Right lobe of liver (tissue), 6 donors: ENCODE data around the gene UBE2G1. TPM values are rescaled to one million over a fixed set of nuclear protein-coding genes. Genes with fewer than 3 reads are reported as not detected.
A peak's percentile ranks its signal among the peaks of the same experiment; 100 is the strongest.

Experiments
- ATAC-seq, 4 donors: fragments of 200-7000 bp; cut with Tn5 transposase; one replicate each; pipeline ENCODE4 v1.9.1; 2020; ENCODE audit warnings: mild to moderate bottlenecking in 4 of 4, moderate library complexity in 4 of 4
- DNase-seq, 3 donors: peaks; one replicate each; pipeline ENCODE4 v3.0.0-alpha.2; 2020
- H3K27ac ChIP-seq, 3 donors: fragments of 200-600 bp; one replicate each; pipeline ENCODE4 v1.8.0; 2022
- H3K27me3 ChIP-seq, 2 donors: fragments of 200-600 bp; one replicate each; pipeline ENCODE4 v1.8.0; 2022
- H3K36me3 ChIP-seq, 4 donors: fragments of 200-600 bp; sonication (generic) in 1 of 4; one replicate each; pipeline versions ENCODE4 v1.5.1 to v1.8.0; 2017 to 2022; ENCODE audit warnings: control low read depth in 1 of 4
- H3K4me1 ChIP-seq, 4 donors: fragments of 200-600 bp; sonication (generic) in 1 of 4; one replicate each; pipeline versions ENCODE4 v1.5.1 to v1.8.0; 2017 to 2022; ENCODE audit warnings: control low read depth in 1 of 4
- H3K4me3 ChIP-seq, 3 donors: fragments of 200-600 bp; one replicate each; pipeline ENCODE4 v1.8.0; 2022
- H3K9me3 ChIP-seq, 4 donors: fragments of 200-600 bp; sonication (generic) in 1 of 4; one replicate each; pipeline versions ENCODE4 v1.5.1 to v1.8.0; 2017 to 2022; ENCODE audit warnings: control low read depth in 1 of 4
- CTCF ChIP-seq, 4 donors: fragments of 200-600 bp in 3 of 4; fragments of 450-650 bp in 1 of 4; IDR thresholded peaks; one replicate each; pipeline versions ENCODE4 v1.5.1 to v1.8.0; 2016 to 2022; ENCODE audit warnings: antibody characterized with exemption in 4 of 4, mild to moderate bottlenecking in 2 of 4
- POLR2A ChIP-seq: fragments of 450-650 bp; IDR thresholded peaks from one replicate; pipeline ENCODE4 v1.6.1; 2017; ENCODE audit warnings: antibody characterized with exemption, mild to moderate bottlenecking
- WGBS: methylation state at CpG from one replicate; pipeline ENCODE4 v1.1.6; 2018; ENCODE audit warnings: low coverage, low lambda C conversion rate; ENCODE audit not compliant: insufficient coverage; ENCODE audit errors: missing lambda C conversion rate; 5-methylcytosine and 5-hydroxymethylcytosine counted together
- intact Hi-C, 2 donors: fragments of 100-400 bp; cut with DNase I; formaldehyde crosslinking; loops; one replicate each; pipeline versions ENCODE4 v1.11.2 to v1.14.1; 2022
- total RNA-seq, 6 experiments: library from RNA; depleted of rRNA in 2 of 6; stranded (reverse); fragments of >200 nt in 2 of 6; fragmentation: NEBNext Ultra II Directional in 3 of 6; extraction: Animal tissue kit (Norgen Biotek cat#: 25700) in 3 of 6; gene quantifications; one replicate each; pipeline versions ENCODE4 v1.1.0 to v1.2.4, GENCODE V29; 2016 to 2023
- donor health status: DM: no; HTN: yes; CAD: no.
- donor health status: DM: no; HTN: no; CAD: no.
- donor health status: DM: no; HTN: no; CAD: no.
- donor health status: DM: no; HTN: yes; CAD: no.
- donor health status: DM: no; HTN: yes; CAD: no.

The UBE2G1 gene
- total RNA-seq, 6 experiments from 2014 or later: 30.3 to 45.5 (median 38.8) TPM

GRCh38 chr17:4233668-4234258 is 132.7 kb downstream of the UBE2G1 start:
- Histone ChIP-seq H3K4me3 (no peak overlapping the region), H3K36me3 (peaks cover 0 to 22% (median 2%) of the 10 kb centered on the region in 4 donors), H3K4me1 (peaks cover 0 to 37% (median 0%) of the 10 kb centered on the region in 4 donors), H3K27ac (no peak overlapping the region), H3K9me3 (no peaks in the 10 kb centered on the region), H3K27me3 (no peaks in the 10 kb centered on the region)
- DNase-seq (no peak), ATAC-seq (no peak)
- WGBS: 90% methylated on average over 7 of the region's 7 CpGs
- intact Hi-C loops: no loop called here
- no peak for TF ChIP-seq POLR2A
- no peak for TF ChIP-seq CTCF (IDR thresholded peaks at IDR 0.05)

- no peak for DNase-seq
- ATAC-seq: no peak
- intact Hi-C loops: no loop called here
- H3K27me3 ChIP-seq: no peaks in the 10 kb centered on the region
- 51% methylated on average over 4 of the region's 4 CpGs for WGBS
- no peak overlapping the region for H3K27ac ChIP-seq
- peaks cover 0 to 37% (median 0%) of the 10 kb centered on the region in 4 donors for H3K4me1 ChIP-seq
- H3K4me3 ChIP-seq: no peak overlapping the region
- TF ChIP-seq CTCF (IDR thresholded peaks at IDR 0.05): no peak
- TF ChIP-seq POLR2A: no peak
- H3K9me3 ChIP-seq: no peaks in the 10 kb centered on the region
- H3K36me3 ChIP-seq: peaks cover 0 to 16% (median 2%) of the 10 kb centered on the region in 4 donors
These were observed 134.2 kb downstream of the UBE2G1 start for GRCh38 chr17:4232168-4232813.

GRCh38 chr17:4229627-4230541 is 136.6 kb downstream of the UBE2G1 start:
- Histone ChIP-seq H3K4me1 (peaks cover 0 to 24% (median 0%) of the 10 kb centered on the region in 4 donors), H3K9me3 (no peaks in the 10 kb centered on the region), H3K36me3 (peaks cover 0 to 15% (median 2%) of the 10 kb centered on the region in 4 donors), H3K27me3 (no peaks in the 10 kb centered on the region), H3K4me3 (no peak overlapping the region), H3K27ac (peak overlapping the region in 2 of 3 donors; percentile 12 to 25)
- 66% methylated on average over 8 of the region's 8 CpGs for WGBS
- no peak for TF ChIP-seq CTCF (IDR thresholded peaks at IDR 0.05)
- no peak for TF ChIP-seq POLR2A
- intact Hi-C loops: no loop called here
- no peak for DNase-seq
- ATAC-seq: peak; percentile 70 to 93 (median 84)

GRCh38 chr17:4221899-4222659 is 144.4 kb downstream of the UBE2G1 start:
- Histone ChIP-seq H3K9me3 (no peaks in the 10 kb centered on the region), H3K4me1 (peaks cover 0 to 24% (median 14%) of the 10 kb centered on the region in 4 donors), H3K4me3 (no peak overlapping the region), H3K36me3 (no peaks in the 10 kb centered on the region), H3K27me3 (no peaks in the 10 kb centered on the region), H3K27ac (peak overlapping the region; percentile 24 to 82 (median 69))
- intact Hi-C loops: no loop called here
- 77% methylated on average over 12 of the region's 47 CpGs for WGBS
- DNase-seq: peak in 1 of 3 donors; percentile 77
- ATAC-seq: peak; percentile 37 to 60 (median 50)
- no peak for TF ChIP-seq CTCF (IDR thresholded peaks at IDR 0.05)
- TF ChIP-seq POLR2A: no peak
